GM18951 (cell line): ENCODE measurements around the gene THRAP3.
"Not testable (repeated sequence)": the region's sequence is repeated elsewhere in the genome, so short reads cannot be mapped to it uniquely, and the experiment has no call there.

ENCODE experiments used
- POLR2A ChIP-seq: IDR thresholded peaks from 4 replicates; pipeline ENCODE4 v1.6.1; 2011; ENCODE audit warnings: mild to moderate bottlenecking; ENCODE audit not compliant: insufficient read length, insufficient read depth; ENCODE audit errors: extremely low read depth
- in situ Hi-C: fragments of 300-500 bp; cut with MboI; formaldehyde crosslinking; loops from one replicate; pipeline ENCODE4 v1.12.0; 2022; ENCODE audit warnings: low sequenced_read_pairs, mixed read lengths, inconsistent platforms; ENCODE audit not compliant: unreplicated experiment

Gene THRAP3

DNA sequence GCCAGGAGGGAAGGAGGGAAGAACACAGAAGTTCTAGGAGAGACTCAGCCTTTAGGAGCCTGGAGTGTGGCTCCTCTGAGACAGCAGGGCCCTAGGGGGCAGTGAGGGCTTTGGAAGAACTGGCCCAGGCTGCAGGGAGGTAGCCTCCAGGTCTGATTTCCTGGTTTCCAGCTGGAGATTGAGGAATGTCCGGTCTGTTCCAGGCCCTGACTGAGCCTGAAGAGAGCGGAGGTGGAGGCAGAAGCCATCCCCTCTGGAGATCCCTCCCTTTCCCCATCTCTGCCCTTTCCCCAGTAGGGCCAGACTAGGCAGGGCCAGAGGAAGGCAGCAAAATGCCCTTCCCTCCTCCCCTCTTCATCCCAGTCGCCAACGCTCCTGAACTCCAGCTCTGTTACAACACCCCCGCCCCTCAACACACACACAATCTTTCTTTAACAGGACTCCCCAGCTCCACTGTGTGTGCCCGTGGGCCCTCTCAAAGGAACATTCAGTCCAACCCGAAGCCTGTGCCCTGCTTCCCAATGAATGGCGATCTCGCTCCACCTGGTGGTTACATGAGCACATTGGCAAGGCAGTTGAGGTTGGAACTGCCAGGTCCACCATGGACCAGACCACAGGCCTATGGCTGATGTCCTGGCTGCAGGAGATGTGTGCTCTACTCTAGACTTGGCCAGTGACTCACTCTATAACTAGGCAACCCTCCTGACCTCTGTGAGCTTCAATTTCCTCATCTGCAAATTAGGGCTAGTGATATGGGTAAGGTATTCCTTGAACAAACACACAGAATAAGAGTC, 36.2 kb upstream of the THRAP3 start:
- TF ChIP-seq POLR2A, result no peak
- in situ Hi-C loops, result no loop called here

DNA sequence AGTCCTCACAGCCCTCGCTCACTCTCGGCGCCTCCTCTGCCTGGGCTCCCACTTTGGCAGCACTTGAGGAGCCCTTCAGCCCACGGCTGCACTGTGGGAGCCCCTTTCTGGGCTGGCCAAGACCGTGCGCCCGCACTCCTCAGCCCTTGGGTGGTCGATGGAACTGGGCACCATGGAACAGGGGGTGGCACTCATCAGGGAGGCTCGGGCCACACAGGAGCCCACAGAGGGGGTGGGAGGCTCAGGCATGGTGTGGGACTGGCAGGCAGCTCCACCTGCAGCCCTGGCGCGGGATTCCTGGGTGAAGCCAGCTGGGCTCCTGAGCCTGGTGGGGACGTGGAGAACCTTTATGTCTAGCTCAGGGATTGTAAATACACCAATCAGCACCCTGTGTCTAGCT, 27.4 kb upstream of the THRAP3 start:
- in situ Hi-C loops, result not testable (repeated sequence)

DNA sequence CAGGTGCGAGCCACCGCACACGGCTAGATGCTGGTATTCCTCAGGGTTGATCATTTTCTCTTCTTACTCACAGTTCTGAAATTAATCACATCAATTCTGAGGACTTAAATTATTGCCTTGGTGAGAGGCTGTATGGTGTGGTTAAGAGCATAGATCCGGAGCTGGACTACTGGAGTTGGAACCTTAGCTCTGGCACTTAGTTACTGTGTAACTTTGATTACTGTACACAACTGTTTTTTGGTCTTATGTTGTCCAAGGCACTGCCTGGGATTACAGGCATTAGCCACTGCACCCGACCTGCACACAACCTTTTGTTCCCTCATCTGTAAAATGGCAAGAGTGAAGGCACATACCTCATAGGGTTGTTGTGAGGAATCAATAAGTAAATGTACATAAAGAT, 25.6 kb upstream of the THRAP3 start:
- no peak for TF ChIP-seq POLR2A
- in situ Hi-C loops, result no loop called here

DNA sequence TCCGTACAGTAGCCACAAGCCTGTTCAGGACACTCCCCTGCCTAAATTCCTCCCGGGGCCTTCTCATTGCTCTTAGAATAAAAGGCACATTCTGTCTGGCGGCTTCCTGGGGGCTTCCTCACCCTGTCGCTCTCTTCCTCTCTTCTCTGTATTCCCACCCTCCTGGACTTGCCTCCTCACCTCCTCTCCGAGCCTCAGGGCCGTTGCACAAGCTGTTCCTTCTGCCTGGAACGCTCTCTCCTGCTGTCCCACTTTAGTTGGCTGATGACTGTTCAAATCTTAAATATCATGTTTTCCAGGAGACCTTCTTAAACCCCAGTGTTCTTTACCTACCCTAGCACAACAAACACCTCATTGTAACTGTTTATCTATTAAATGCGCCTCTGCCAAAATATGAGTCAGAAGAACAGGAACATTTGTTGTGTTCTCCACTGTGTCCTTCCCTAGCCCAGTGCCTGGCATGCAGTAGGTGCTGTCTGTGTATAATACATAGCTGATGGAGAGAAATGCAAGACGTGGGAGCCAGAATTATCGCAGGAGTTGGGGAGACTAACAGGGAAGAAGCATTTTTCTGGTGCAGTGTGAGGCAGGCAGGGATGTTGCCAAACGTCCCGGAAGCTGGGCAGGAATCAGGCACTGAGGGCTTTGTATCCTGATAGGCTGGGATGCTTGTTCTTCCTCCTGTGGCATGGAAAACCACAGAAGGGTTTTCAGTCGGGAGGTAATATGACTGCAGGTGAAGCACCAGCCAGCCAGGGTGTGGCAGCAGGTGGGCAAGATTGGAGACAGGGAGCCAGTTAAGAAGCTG, 24.1 kb upstream of the THRAP3 start:
- TF ChIP-seq POLR2A, result no peak
- in situ Hi-C loops, result no loop called here

DNA sequence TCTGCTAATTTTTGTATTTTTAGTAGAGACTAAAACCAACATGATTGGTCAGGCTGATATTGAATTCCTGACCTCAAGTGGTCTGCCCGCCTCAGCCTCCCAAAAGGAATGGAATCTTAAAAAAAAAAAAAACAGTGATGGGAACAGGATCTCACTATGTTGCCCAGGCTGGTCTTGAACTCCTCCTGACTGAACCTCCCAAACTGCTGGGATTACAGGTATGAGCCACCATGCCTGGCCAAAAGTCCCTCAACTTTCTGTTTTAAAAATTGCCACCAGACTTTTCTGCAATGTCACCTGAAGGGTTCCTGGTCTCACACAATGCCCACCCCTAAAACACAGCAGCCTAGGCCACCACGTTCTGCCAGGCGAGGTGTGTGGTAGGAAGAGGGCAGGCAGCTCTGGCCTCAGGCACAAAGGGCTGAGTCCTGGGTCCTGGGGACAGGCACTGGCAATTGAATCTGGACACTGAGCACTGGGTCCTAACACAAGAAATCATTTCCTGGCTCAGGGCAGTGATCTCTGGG, 21.2 kb upstream of the THRAP3 start:
- no peak for TF ChIP-seq POLR2A
- in situ Hi-C loops, result no loop called here

DNA sequence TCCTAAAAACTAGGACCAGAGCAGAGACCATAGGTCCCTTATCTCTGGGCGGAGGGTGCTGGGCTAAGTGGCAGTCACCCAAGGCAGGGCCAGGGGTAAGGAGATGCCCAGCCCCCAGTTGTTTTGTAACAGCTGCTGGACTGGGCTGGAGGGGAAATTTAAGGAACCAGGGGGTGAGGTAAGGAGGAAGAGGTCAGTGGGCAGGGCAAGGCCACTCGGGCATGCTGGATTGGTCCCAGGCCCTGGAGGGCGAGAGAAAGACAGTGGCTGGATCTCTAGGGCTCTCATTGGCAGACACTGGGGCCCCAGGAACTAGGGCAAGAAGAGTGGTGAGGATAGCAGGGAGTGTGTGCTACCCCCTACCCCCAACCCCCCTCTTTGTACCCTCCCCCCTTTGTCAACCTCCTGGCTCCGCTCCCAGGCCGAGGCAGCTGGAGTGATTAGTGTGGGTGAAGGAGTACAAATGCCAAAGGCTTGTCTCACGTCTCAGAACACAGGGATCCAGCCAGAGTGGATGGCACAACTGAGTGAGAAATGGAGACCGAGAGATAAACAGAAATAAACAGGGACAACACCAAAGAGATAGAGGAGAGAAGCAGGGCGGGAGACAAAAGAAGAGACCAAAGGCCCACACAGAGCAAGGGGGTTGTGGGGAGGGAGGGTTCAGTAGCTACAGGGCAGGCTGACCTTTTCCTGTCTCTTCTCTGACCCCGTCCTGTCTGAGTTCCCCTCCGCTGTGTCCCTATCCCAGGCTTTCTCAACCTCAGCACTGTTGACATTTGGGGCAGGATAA, 20.5 kb upstream of the THRAP3 start:
- TF ChIP-seq POLR2A, result no peak
- in situ Hi-C loops, result no loop called here

DNA sequence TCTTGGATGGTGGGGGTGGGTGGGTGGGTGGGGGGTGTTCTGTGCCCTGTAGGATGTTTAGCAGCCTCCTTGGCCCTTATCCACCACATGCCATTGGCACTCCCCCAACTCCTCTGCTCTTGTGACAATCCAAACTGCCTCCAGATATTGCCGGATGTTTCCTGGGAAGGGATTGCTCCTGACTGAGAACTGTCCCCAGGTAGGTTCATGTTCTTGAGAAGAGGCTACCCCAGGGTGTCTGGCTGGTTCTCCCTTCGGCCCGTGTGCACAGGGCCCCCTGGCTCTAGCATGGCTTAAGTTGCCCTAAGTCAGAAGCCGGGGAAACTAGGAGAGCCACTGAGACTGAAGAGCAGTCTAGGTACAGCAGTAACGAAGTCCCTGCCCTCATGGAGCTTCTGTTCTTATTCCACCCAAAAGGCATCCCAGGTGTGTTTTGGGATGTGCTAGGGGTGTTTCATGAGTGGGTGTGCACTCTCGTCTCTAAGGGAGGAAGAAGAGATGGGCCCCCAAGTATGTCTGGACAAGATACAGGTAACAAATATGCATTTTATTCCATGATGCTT, 19.8 kb upstream of the THRAP3 start:
- in situ Hi-C loops, result no loop called here
- no peak for TF ChIP-seq POLR2A

DNA sequence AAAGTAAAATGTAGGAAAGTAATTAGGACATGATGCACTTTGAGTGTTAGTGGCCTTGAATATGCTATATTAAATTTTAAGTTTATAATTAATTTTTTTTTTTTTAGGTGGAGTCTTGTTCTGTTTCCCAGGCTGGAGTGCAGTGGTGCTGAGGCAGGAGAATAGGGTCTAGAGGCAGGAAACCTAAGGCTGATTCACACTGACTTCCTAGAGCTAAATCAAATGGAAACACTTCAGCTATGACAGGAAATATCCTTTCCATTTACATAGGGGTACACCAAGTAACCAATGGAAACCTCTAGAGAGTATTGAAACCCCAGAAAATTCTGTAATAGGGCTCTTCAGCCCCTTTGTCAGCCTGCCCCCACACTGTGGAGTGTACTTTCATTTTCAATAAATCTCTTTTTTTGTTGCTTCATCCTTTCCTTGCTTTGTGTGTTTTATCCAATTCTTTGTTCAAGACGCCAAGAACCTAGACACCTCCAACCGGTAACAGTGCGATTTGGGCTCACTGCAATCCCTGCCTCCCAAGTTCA, 17.9 kb upstream of the THRAP3 start:
- in situ Hi-C loops, result no loop called here

DNA sequence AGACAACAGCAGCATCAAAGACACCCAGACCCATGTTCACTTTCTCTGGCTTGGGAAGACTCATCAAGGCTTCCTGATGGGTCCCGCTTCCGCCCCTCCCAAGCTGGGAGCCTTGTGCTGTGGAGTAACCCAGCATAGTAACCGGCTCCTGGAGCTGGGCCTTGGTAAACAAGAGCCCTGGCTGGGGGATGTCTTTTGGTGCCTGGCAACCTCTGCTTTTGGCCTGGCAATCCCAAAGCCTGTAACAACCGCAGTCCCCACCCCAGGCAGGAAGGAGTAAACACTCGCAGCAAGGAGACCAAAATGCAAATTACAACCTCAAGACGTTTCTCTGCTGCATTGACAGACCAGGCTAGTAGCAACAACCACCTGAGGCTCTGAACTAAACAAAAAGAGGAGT, 16.9 kb upstream of the THRAP3 start:
- in situ Hi-C loops, result no loop called here
- no peak for TF ChIP-seq POLR2A

More for the DNA sequence above, 17.9 kb upstream of the THRAP3 start:
- TF ChIP-seq POLR2A, result no peak

DNA sequence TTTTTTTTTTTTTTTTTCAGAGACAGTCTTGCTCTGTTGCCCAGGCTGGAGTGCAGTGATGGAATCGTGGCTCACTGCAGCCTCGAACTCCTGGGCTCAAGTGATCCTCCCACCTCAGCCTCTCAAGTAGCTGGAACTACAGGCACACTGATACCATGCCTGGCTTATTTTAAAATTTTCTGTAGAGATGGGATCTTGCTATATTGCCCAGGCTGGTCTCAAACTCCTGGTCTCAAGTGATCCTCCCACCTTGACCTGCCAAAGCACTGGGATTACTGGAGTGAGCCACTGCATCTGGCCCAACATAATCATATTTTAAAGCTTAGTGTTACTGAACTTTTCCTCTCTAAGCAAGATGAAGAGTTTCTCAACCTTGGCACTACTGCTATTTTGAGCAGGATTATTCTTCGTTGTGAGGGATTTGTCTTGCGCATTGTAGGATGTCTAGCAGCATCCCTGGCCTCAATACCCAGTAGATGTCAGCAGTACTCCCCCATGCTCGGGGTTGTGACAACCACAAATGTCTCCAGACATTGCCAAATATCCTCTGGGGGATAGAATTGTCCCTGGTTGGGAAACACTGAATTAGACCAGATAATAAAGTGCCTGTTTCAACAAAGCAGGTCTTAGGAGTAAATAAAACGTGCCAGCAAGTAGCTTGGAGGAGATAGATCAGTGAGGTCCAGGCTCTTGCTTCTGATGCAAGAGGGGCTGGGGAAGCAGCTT, 15.1 kb upstream of the THRAP3 start:
- in situ Hi-C loops, result no loop called here
- TF ChIP-seq POLR2A, result no peak

DNA sequence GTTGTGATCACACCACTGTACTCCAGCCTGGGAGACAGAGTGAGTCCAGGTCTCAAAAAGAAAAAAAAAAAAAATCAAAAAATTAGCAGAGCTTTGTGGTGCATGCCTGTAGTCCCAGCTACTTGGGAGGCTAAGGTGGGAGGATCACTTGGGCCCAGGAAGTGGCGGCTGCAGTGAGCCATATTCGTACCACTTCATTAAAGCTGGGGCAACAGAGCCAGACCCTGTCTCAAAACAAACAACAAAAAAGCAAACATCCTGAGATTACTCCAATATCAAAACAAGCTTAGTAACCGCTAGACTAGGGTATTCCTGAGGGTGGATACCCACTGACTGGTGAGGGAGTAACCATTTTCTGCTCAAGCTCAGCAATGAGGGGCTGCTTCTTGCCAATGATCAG, 12.9 kb upstream of the THRAP3 start:
- no peak for TF ChIP-seq POLR2A
- in situ Hi-C loops, result no loop called here

DNA sequence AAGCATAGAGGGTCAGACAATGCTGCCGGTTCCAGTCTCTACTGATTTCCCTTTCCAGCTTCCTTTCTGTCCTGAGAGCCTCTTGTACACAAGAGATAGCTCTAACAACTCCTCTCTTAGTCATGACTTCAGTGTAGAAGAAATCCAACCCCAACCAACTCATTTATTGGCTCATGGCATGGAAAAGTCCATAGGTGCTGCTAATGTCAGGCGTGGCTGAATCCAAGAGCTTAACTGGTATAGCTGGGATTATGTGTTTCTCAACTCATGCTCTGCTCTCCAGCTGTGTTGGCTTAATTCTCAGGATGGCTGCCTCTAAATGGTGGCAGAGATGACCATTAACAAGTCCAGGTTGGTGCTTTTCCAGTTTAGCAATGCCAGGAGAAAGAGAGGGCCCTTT, 12.4 kb upstream of the THRAP3 start:
- TF ChIP-seq POLR2A, result no peak
- in situ Hi-C loops, result no loop called here
